Keratinocyte (primary cell): ENCODE results near the gene PLEKHD1. TPM values are rescaled to one million over a fixed set of nuclear protein-coding genes. Genes with fewer than 3 reads are reported as not detected.

Experiments used
- DNase-seq: peaks from one replicate; pipeline ENCODE4 v3.0.0-alpha.2; 2011; ENCODE audit warnings: low read depth, missing footprints, low spot score
- FAIRE-seq: peaks from 2 replicates; lab custom pipeline; 2011; peaks lifted over from hg19 to GRCh38; lab: Jason Lieb, UNC
- H2AFZ ChIP-seq: 2 replicates; pipeline ENCODE4 v1.6.0; 2012; ENCODE audit warnings: low read length, control low read depth, inconsistent platforms; ENCODE audit not compliant: control insufficient read depth
- H3K27ac ChIP-seq: 2 replicates; pipeline ENCODE4 v1.5.1; 2011; ENCODE audit warnings: low read length; ENCODE audit not compliant: control insufficient read depth, insufficient read depth
- H3K27me3 ChIP-seq: 3 replicates; pipeline ENCODE4 v1.6.0; 2011; ENCODE audit warnings: low read length; ENCODE audit not compliant: control insufficient read depth, insufficient read depth; ENCODE audit errors: extremely low read depth
- H3K36me3 ChIP-seq, 2 experiments: 2 replicates in 1 of 2; 3 replicates in 1 of 2; pipeline ENCODE4 v1.5.1; 2011; ENCODE audit warnings: low read length in 2 of 2, mild to moderate bottlenecking in 1 of 2; ENCODE audit not compliant: control insufficient read depth in 2 of 2, insufficient read depth in 2 of 2; ENCODE audit errors: extremely low read depth in 1 of 2
- H3K4me1 ChIP-seq: 3 replicates; pipeline ENCODE4 v1.5.1; 2011; ENCODE audit warnings: low read length; ENCODE audit not compliant: control insufficient read depth, insufficient read depth; ENCODE audit errors: extremely low read depth
- H3K4me2 ChIP-seq: 3 replicates; pipeline ENCODE4 v1.6.0; 2011; ENCODE audit warnings: low read depth, low read length; ENCODE audit not compliant: control insufficient read depth, insufficient read depth; ENCODE audit errors: extremely low read depth
- H3K4me3 ChIP-seq, 3 experiments: fragments of 200-600 bp in 1 of 3; sonication (generic) in 1 of 3; 2 replicates in 2 of 3; 3 replicates in 1 of 3; pipeline ENCODE4 v1.5.1; 2011 to 2016; ENCODE audit warnings: low read length in 3 of 3, mild to moderate bottlenecking in 3 of 3, control low read depth in 2 of 3, inconsistent platforms in 1 of 3, low read depth in 1 of 3, mixed read lengths in 1 of 3, mixed run types in 1 of 3, moderate library complexity in 1 of 3; ENCODE audit not compliant: control insufficient read depth in 2 of 3, insufficient read depth in 2 of 3; ENCODE audit errors: extremely low read depth in 1 of 3
- H3K79me2 ChIP-seq: 2 replicates; pipeline ENCODE4 v1.6.0; 2012; ENCODE audit warnings: low read length; ENCODE audit not compliant: control insufficient read depth, insufficient read depth
- H3K9ac ChIP-seq: 3 replicates; pipeline ENCODE4 v1.6.0; 2011; ENCODE audit warnings: low read length; ENCODE audit not compliant: control insufficient read depth, insufficient read depth; ENCODE audit errors: extremely low read depth
- H3K9me1 ChIP-seq: 3 replicates; pipeline ENCODE4 v1.6.0; 2011; ENCODE audit warnings: low read length; ENCODE audit not compliant: control insufficient read depth, insufficient read depth; ENCODE audit errors: extremely low read depth
- H3K9me3 ChIP-seq: 2 replicates; pipeline ENCODE4 v1.5.1; 2012; ENCODE audit warnings: low read depth, low read length; ENCODE audit not compliant: control insufficient read depth
- H4K20me1 ChIP-seq: 3 replicates; pipeline ENCODE4 v1.6.0; 2011; ENCODE audit warnings: low read length; ENCODE audit not compliant: control insufficient read depth, insufficient read depth; ENCODE audit errors: extremely low read depth
- EZH2 ChIP-seq: IDR thresholded peaks from one replicate; pipeline ENCODE4 v1.6.1; 2012; ENCODE audit warnings: inconsistent platforms, mild to moderate bottlenecking, low read length, moderate library complexity
- dilution Hi-C: fragments of 300-500 bp; cut with MboI; formaldehyde crosslinking; loops from one replicate; pipeline ENCODE4 v1.7.0; 2020; ENCODE audit warnings: low sequenced_read_pairs; ENCODE audit not compliant: extremely low pct_ligation_motif_present
- polyA plus RNA-seq, 5 experiments: library from polyadenylated mRNA; depleted of rRNA in 3 of 5; stranded (reverse) in 3 of 5; stranded (forward) in 1 of 5; unstranded in 1 of 5; fragments of >200 nt; gene quantifications; 1 replicate in 1 of 5; 2 replicates in 3 of 5; 3 replicates in 1 of 5; pipeline versions ENCODE4 v1.2.1 to v1.2.3, GENCODE V29; 2011 to 2012; ENCODE audit warnings: missing spikeins in 2 of 5, low read depth in 1 of 5, low replicate concordance in 1 of 5
- TF ChIP-seq, protein P1 (sequence below), 3 experiments: IDR thresholded peaks in 1 of 3; conservative IDR thresholded peaks in 1 of 3; optimal IDR thresholded peaks in 1 of 3; 2 replicates in 2 of 3; 3 replicates in 1 of 3; pipeline versions ENCODE3 to v1.5.1; 2011; ENCODE audit warnings: low read length in 3 of 3, mild to moderate bottlenecking in 3 of 3, moderate library complexity in 2 of 3, control low read depth in 1 of 3, inconsistent platforms in 1 of 3; ENCODE audit not compliant: insufficient read depth in 2 of 3; ENCODE audit errors: extremely low read depth in 1 of 3

PLEKHD1 gene
- polyA plus RNA-seq, 1 donor (not counting 4 experiments of a cell fraction or from before 2014, with no cell fraction given): 0.01 TPM

DNA sequence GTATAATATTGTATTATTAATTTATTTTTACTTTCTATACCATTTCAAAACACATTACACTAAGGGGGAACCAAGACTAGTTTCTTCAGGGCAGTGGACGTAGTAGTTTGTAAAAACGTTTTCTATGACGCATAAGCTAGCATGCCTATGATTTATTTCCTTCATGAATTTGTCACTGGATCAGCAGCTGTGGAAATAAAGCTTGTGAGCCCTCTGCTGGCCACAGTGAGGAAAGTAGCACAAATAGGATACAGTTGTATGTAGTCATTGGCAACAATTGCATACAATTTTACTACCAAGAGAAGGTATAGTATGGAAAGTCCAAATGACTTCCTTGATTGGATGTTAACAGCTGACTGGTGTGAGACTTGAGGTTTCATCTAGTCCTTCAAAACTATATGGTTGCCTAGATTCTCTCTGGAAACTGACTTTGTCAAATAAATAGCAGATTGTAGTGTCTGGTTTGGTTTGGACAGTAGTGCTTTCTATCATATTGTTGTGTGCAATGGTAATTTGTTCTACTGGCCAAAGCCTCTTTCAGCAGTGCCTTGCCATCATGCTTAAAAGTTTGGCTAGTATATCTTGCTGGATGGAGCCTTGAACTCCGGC lies 24.3 kb upstream of the PLEKHD1 start:
- Histone ChIP-seq H3K27ac (no peak overlapping the region), H3K4me1 (no peaks in the 10 kb centered on the region), H3K9ac (no peak overlapping the region), H3K4me3 (no peak overlapping the region), H3K4me2 (no peak overlapping the region), H3K9me1 (peaks cover 2% of the 10 kb centered on the region), H3K36me3 (peaks cover 10 to 14% of the 10 kb centered on the region in 2 experiments), H4K20me1 (no peaks in the 10 kb centered on the region), H3K27me3 (no peaks in the 10 kb centered on the region), H3K79me2 (no peaks in the 10 kb centered on the region), H2AFZ (no peak overlapping the region), H3K9me3 (no peaks in the 10 kb centered on the region)
- TF ChIP-seq, protein P1, sequence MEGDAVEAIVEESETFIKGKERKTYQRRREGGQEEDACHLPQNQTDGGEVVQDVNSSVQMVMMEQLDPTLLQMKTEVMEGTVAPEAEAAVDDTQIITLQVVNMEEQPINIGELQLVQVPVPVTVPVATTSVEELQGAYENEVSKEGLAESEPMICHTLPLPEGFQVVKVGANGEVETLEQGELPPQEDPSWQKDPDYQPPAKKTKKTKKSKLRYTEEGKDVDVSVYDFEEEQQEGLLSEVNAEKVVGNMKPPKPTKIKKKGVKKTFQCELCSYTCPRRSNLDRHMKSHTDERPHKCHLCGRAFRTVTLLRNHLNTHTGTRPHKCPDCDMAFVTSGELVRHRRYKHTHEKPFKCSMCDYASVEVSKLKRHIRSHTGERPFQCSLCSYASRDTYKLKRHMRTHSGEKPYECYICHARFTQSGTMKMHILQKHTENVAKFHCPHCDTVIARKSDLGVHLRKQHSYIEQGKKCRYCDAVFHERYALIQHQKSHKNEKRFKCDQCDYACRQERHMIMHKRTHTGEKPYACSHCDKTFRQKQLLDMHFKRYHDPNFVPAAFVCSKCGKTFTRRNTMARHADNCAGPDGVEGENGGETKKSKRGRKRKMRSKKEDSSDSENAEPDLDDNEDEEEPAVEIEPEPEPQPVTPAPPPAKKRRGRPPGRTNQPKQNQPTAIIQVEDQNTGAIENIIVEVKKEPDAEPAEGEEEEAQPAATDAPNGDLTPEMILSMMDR (optimal IDR thresholded peaks at IDR 0.05 in 1 of 3, IDR thresholded peaks at IDR 0.05 in 1 of 3, conservative IDR thresholded peaks at IDR 0.05 in 1 of 3; ENCODE audit: extremely low read depth in 1 of 3, insufficient read depth in 2 of 3, low read length in 3 of 3): peak; percentile 62 to 84 (median 73)
- no peak for TF ChIP-seq EZH2
- FAIRE-seq (peak; percentile 72), DNase-seq (peak; percentile 35)
- dilution Hi-C loops: no loop called here

DNA sequence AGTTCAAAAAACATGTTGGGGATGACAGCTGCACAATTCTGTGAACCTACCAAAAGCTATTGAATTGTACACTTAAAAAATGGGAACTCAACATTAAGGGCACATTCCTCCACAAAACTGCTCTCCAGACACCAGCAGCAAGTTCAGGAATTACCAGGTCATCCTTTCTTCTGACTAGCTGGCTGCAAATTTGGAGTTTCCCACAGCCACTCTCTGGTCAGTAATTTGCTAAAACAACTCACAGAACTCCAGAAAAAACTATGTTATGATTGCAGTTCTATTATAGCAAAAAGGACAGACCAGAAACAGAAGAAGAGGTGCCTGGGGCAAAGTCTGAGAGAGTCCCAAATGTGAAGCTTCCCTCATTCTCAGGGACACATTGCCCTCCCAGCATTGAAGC lies 20.1 kb upstream of the PLEKHD1 start:
- Histone ChIP-seq H3K9ac (no peak overlapping the region), H3K4me2 (no peak overlapping the region), H2AFZ (no peak overlapping the region), H3K4me3 (no peak overlapping the region), H3K79me2 (no peaks in the 10 kb centered on the region), H3K36me3 (peaks cover 0 to 8% of the 10 kb centered on the region in 2 experiments), H4K20me1 (no peaks in the 10 kb centered on the region), H3K27ac (no peak overlapping the region), H3K9me3 (no peaks in the 10 kb centered on the region), H3K9me1 (no peaks in the 10 kb centered on the region), H3K27me3 (no peaks in the 10 kb centered on the region), H3K4me1 (no peaks in the 10 kb centered on the region)
- dilution Hi-C loops: no loop called here
- FAIRE-seq (no peak), DNase-seq (no peak)
- TF ChIP-seq, protein P1 (optimal IDR thresholded peaks at IDR 0.05 in 1 of 3, IDR thresholded peaks at IDR 0.05 in 1 of 3, conservative IDR thresholded peaks at IDR 0.05 in 1 of 3; ENCODE audit: extremely low read depth in 1 of 3, insufficient read depth in 2 of 3, low read length in 3 of 3): no peak
- TF ChIP-seq EZH2: no peak
